GM12878 (cell line): ENCODE measurements around the gene KCNH6. TPM values are rescaled to one million over a fixed set of nuclear protein-coding genes. Genes with fewer than 3 reads are reported as not detected.

Source experiments
- ATAC-seq: fragments of 200-7000 bp; cut with Tn5 transposase; 3 replicates; pipeline ENCODE4 v1.9.1; 2020; ENCODE audit warnings: mild to moderate bottlenecking, moderate library complexity
- BruUV-seq: library from RNA; stranded (reverse); fragments of 400-500 nt; replicated peaks from 2 replicates; lab custom pipeline; 2021; lab: Mats Ljungman, UMichigan
- CTCF ChIA-PET: fragments of 300-600 bp; sonication (Branson Sonifier 250); formaldehyde crosslinking; extraction: SDS; loops from one replicate; lab custom pipeline; 2021; ENCODE audit warnings: inconsistent platforms; lab: Yijun Ruan, JAX
- POLR2A ChIA-PET: fragments of 350-600 bp; formaldehyde crosslinking; extraction: SDS; loops from one replicate; lab custom pipeline; 2021; ENCODE audit warnings: inconsistent platforms; lab: Charles Lee
- RAD21 ChIA-PET: fragments of 300-600 bp; sonication (Branson Sonifier 250); formaldehyde crosslinking; loops from one replicate; lab custom pipeline; 2023; ENCODE audit warnings: antibody characterized with exemption; ENCODE audit not compliant: unreplicated experiment; lab: Charles Lee
- SMC1A ChIA-PET: fragments of 300-600 bp; sonication (Branson Sonifier 250); formaldehyde crosslinking; loops from one replicate; lab custom pipeline; 2023; ENCODE audit not compliant: unreplicated experiment, uncharacterized antibody; lab: Charles Lee
- DNase-seq: peaks from one replicate; pipeline ENCODE4 v3.0.0-alpha.2; 2011; ENCODE audit warnings: low read depth, low spot score
- FAIRE-seq: peaks from 3 replicates; lab custom pipeline; 2011; peaks lifted over from hg19 to GRCh38; lab: Jason Lieb, UNC
- H2AFZ ChIP-seq: 2 replicates; pipeline ENCODE4 v1.6.0; 2011; ENCODE audit warnings: low read depth, low read length, control low read depth; ENCODE audit not compliant: control insufficient read depth
- H3K27ac ChIP-seq: 2 replicates; pipeline ENCODE4 v1.5.1; 2011; ENCODE audit warnings: control low read depth; ENCODE audit not compliant: control insufficient read depth, insufficient read depth
- H3K27me3 ChIP-seq, 2 experiments: replicated peaks in 1 of 2; 2 replicates each; pipeline versions ENCODE4 v1.6.0 to v1.6.1; 2011; ENCODE audit warnings: low read length in 1 of 2; ENCODE audit not compliant: control insufficient read depth in 2 of 2, insufficient read depth in 2 of 2
- H3K36me3 ChIP-seq, 2 experiments: 2 replicates each; pipeline ENCODE4 v1.5.1; 2011; ENCODE audit warnings: low read length in 1 of 2; ENCODE audit not compliant: control insufficient read depth in 2 of 2, insufficient read depth in 2 of 2
- H3K4me1 ChIP-seq: 2 replicates; pipeline ENCODE4 v1.6.1; 2011; ENCODE audit warnings: mild to moderate bottlenecking, low read length, moderate library complexity, mixed read lengths; ENCODE audit not compliant: control insufficient read depth, insufficient read depth
- H3K4me2 ChIP-seq: 2 replicates; pipeline ENCODE4 v1.6.0; 2011; ENCODE audit warnings: control low read depth; ENCODE audit not compliant: control insufficient read depth, insufficient read depth
- H3K4me3 ChIP-seq: fragments of 200-600 bp; sonication (generic); 2 replicates; pipeline ENCODE4 v1.5.1; 2016
- H3K79me2 ChIP-seq: 2 replicates; pipeline ENCODE4 v1.6.0; 2011; ENCODE audit warnings: low read length; ENCODE audit not compliant: control insufficient read depth, insufficient read depth
- H3K9ac ChIP-seq: 2 replicates; pipeline ENCODE4 v1.8.0; 2011; ENCODE audit warnings: low read length, control low read depth, mixed read lengths; ENCODE audit not compliant: control insufficient read depth, insufficient read depth
- H3K9me3 ChIP-seq: replicated peaks from 3 replicates; pipeline ENCODE4 v1.5.1; 2011; ENCODE audit warnings: mild to moderate bottlenecking, low read length; ENCODE audit not compliant: control insufficient read depth, insufficient read depth
- H4K20me1 ChIP-seq: 2 replicates; pipeline ENCODE4 v1.6.0; 2011; ENCODE audit not compliant: control insufficient read depth, insufficient read depth
- EP300 ChIP-seq, 2 experiments: fragments of 150-350 bp in 1 of 2; IDR thresholded peaks; 2 replicates each; pipeline ENCODE4 v1.6.1; 2011 to 2012; ENCODE audit warnings: low read depth in 2 of 2, low read length in 2 of 2, borderline replicate concordance in 1 of 2, improper control_type of control experiment in 1 of 2, inconsistent platforms in 1 of 2; ENCODE audit not compliant: control insufficient read depth in 1 of 2
- FOS ChIP-seq: IDR thresholded peaks from 3 replicates; pipeline ENCODE4 v1.6.1; 2011; ENCODE audit warnings: borderline replicate concordance; ENCODE audit not compliant: insufficient read length; ENCODE audit errors: extremely low read depth
- SIX5 ChIP-seq: IDR thresholded peaks from 2 replicates; pipeline ENCODE4 v1.6.1; 2011; ENCODE audit warnings: mild to moderate bottlenecking, low read depth, low read length, moderate library complexity; ENCODE audit not compliant: severe bottlenecking
- TCF3 ChIP-seq: IDR thresholded peaks from 2 replicates; pipeline ENCODE4 v1.6.1; 2012; ENCODE audit warnings: low read depth, mild to moderate bottlenecking, low read length, borderline replicate concordance; ENCODE audit not compliant: insufficient read depth
- WRNIP1 ChIP-seq: IDR thresholded peaks from 2 replicates; pipeline ENCODE4 v1.6.1; 2011; ENCODE audit warnings: low read depth, low read length, improper control_type of control experiment, borderline replicate concordance
- ZBTB33 ChIP-seq: fragments of 450-650 bp; IDR thresholded peaks from 2 replicates; pipeline ENCODE4 v1.6.1; 2017; ENCODE audit warnings: mild to moderate bottlenecking
- ZNF207 ChIP-seq: fragments of 450-650 bp; IDR thresholded peaks from 2 replicates; pipeline ENCODE4 v1.6.1; 2014; ENCODE audit warnings: antibody characterized with exemption, mild to moderate bottlenecking, borderline replicate concordance
- ZNF622 ChIP-seq: fragments of 450-650 bp; IDR thresholded peaks from 2 replicates; pipeline ENCODE4 v1.6.1; 2017; ENCODE audit warnings: mild to moderate bottlenecking, inconsistent platforms
- WGBS: methylation state at CpG from one replicate; pipeline ENCODE4 v1.1.6; 2016; ENCODE audit warnings: low lambda C conversion rate; ENCODE audit not compliant: insufficient replicate concordance, insufficient coverage; ENCODE audit errors: missing lambda C conversion rate; 5-methylcytosine and 5-hydroxymethylcytosine counted together
- in situ Hi-C: fragments of 300-500 bp; cut with MboI; formaldehyde crosslinking; loops from 9 replicates; pipeline ENCODE4 v1.14.3; 2018; ENCODE audit warnings: mixed read lengths
- intact Hi-C: fragments of 100-400 bp; cut with micrococcal nuclease; formaldehyde crosslinking; loops from one replicate; pipeline ENCODE4 v1.14.2; 2022; ENCODE audit not compliant: unreplicated experiment
- polyA plus RNA-seq, 11 experiments: library from polyadenylated mRNA; depleted of rRNA in 4 of 11; unstranded in 6 of 11; stranded (reverse) in 5 of 11; fragments of >200 nt; fragmentation: Nextera tagmentation in 4 of 11; fragmentation: Illumina TruSeq in 1 of 11; extraction: Ambion mirVana in 4 of 11; extraction: Trizol in 1 of 11; gene quantifications; 1 replicate in 1 of 11; 2 replicates in 10 of 11; pipeline versions ENCODE4 v1.2.1 to v1.2.3, GENCODE V29; 2011 to 2016; ENCODE audit warnings: inconsistent platforms in 2 of 11, missing spikeins in 2 of 11, low read depth in 1 of 11
- total RNA-seq, 4 experiments: library from RNA; depleted of rRNA in 3 of 4; stranded (reverse); fragments of >200 nt in 3 of 4; fragmentation: Illumina TruSeq in 1 of 4; extraction: Trizol in 1 of 4; gene quantifications; 2 replicates each; pipeline versions ENCODE4 v1.2.1 to v1.2.3, GENCODE V29; 2013 to 2021
- TF ChIP-seq, protein P1 (sequence below): fragments of 450-650 bp; IDR thresholded peaks from 2 replicates; pipeline ENCODE4 v1.6.1; 2017; ENCODE audit warnings: low read depth, mild to moderate bottlenecking, moderate library complexity

The KCNH6 gene
- total and polyA plus RNA-seq, 10 of the 15 experiments (the other 5 are each of a cell fraction or from before 2014, with no cell fraction given): not detected

GRCh38 chr17:63519116-63519881, 3.9 kb upstream of the KCNH6 start:
- no TSS peak for BruUV-seq
- POLR2A ChIA-PET: interaction anchor here (0.6 kb wide), 1 partner anchor 93 kb away, joined by 3 read pairs; no protein-coding TSS in a partner anchor

GRCh38 chr17:63519972-63520882, 2.9 kb upstream of the KCNH6 start:
- Histone ChIP-seq H3K9ac (no peak overlapping the region), H3K9me3 (no peaks in the 10 kb centered on the region), H2AFZ (no peak overlapping the region), H3K36me3 (no peaks in the 10 kb centered on the region), H3K27ac (no peak overlapping the region), H3K4me2 (no peak overlapping the region), H3K79me2 (no peaks in the 10 kb centered on the region), H4K20me1 (no peaks in the 10 kb centered on the region), H3K4me1 (peaks cover 4% of the 10 kb centered on the region), H3K27me3 (no peaks in the 10 kb centered on the region), H3K4me3 (no peak overlapping the region)
- no peak for DNase-seq
- CTCF ChIA-PET: interaction anchor here (0.7 kb wide), 1 partner anchor 24 kb away, joined by 3 read pairs; no protein-coding TSS in a partner anchor
- in situ Hi-C loops: no loop called here
- RAD21 ChIA-PET: no interaction called here
- POLR2A ChIA-PET: no interaction called here
- 16% methylated on average over 5 of the region's 5 CpGs for WGBS
- no peak for ATAC-seq
- intact Hi-C loops: no loop called here
- SMC1A ChIA-PET: no interaction called here
- no TSS peak for BruUV-seq
- no peak for FAIRE-seq
- TF ChIP-seq ZBTB33: no peak
- no peak for TF ChIP-seq FOS
- TF ChIP-seq, protein P1, sequence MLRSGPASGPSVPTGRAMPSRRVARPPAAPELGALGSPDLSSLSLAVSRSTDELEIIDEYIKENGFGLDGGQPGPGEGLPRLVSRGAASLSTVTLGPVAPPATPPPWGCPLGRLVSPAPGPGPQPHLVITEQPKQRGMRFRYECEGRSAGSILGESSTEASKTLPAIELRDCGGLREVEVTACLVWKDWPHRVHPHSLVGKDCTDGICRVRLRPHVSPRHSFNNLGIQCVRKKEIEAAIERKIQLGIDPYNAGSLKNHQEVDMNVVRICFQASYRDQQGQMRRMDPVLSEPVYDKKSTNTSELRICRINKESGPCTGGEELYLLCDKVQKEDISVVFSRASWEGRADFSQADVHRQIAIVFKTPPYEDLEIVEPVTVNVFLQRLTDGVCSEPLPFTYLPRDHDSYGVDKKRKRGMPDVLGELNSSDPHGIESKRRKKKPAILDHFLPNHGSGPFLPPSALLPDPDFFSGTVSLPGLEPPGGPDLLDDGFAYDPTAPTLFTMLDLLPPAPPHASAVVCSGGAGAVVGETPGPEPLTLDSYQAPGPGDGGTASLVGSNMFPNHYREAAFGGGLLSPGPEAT: no peak
- TF ChIP-seq WRNIP1: no peak
- TF ChIP-seq ZNF622: no peak
- no peak for TF ChIP-seq ZNF207
- no peak for TF ChIP-seq SIX5
- no peak for TF ChIP-seq EP300 (IDR thresholded peaks at IDR 0.05; ENCODE audit: borderline replicate concordance in 1 of 2, control insufficient read depth in 1 of 2, low read depth in 2 of 2, low read length in 2 of 2)
- no peak for TF ChIP-seq TCF3

More at GRCh38 chr17:63519116-63519881, 3.9 kb upstream of the KCNH6 start:
- ChIA-PET RAD21 (no interaction called here), CTCF (interaction anchor here (0.7 to 1.0 kb wide), 2 partner anchors 25 to 92 kb away, joined by 3 read pairs; no protein-coding TSS in a partner anchor), SMC1A (no interaction called here)
- intact Hi-C loops: no loop called here
- Histone ChIP-seq H2AFZ (no peak overlapping the region), H3K4me2 (no peak overlapping the region), H3K27me3 (no peaks in the 10 kb centered on the region), H3K9ac (no peak overlapping the region), H3K27ac (no peak overlapping the region), H4K20me1 (no peaks in the 10 kb centered on the region), H3K79me2 (no peaks in the 10 kb centered on the region), H3K36me3 (no peaks in the 10 kb centered on the region), H3K4me3 (no peak overlapping the region), H3K4me1 (peaks cover 9% of the 10 kb centered on the region), H3K9me3 (no peaks in the 10 kb centered on the region)
- WGBS: 0% methylated on average over 1 of the region's 1 CpG
- TF ChIP-seq TCF3: no peak
- FAIRE-seq (no peak), DNase-seq (no peak), ATAC-seq (no peak)
- in situ Hi-C loops: no loop called here
